GM12878 (cell line): Measurements from ENCODE around the gene DYSF. TPM values are rescaled to one million over a fixed set of nuclear protein-coding genes. Genes with fewer than 3 reads are reported as not detected.

Experiments
- ATAC-seq: fragments of 200-7000 bp; cut with Tn5 transposase; 3 replicates; pipeline ENCODE4 v1.9.1; 2020; ENCODE audit warnings: mild to moderate bottlenecking, moderate library complexity
- BruUV-seq: library from RNA; stranded (reverse); fragments of 400-500 nt; replicated peaks from 2 replicates; lab custom pipeline; 2021; lab: Mats Ljungman, UMichigan
- CTCF ChIA-PET: fragments of 300-600 bp; sonication (Branson Sonifier 250); formaldehyde crosslinking; extraction: SDS; loops from one replicate; lab custom pipeline; 2021; ENCODE audit warnings: inconsistent platforms; lab: Yijun Ruan, JAX
- POLR2A ChIA-PET: fragments of 350-600 bp; formaldehyde crosslinking; extraction: SDS; loops from one replicate; lab custom pipeline; 2021; ENCODE audit warnings: inconsistent platforms; lab: Charles Lee
- RAD21 ChIA-PET: fragments of 300-600 bp; sonication (Branson Sonifier 250); formaldehyde crosslinking; loops from one replicate; lab custom pipeline; 2023; ENCODE audit warnings: antibody characterized with exemption; ENCODE audit not compliant: unreplicated experiment; lab: Charles Lee
- SMC1A ChIA-PET: fragments of 300-600 bp; sonication (Branson Sonifier 250); formaldehyde crosslinking; loops from one replicate; lab custom pipeline; 2023; ENCODE audit not compliant: unreplicated experiment, uncharacterized antibody; lab: Charles Lee
- DNase-seq: peaks from one replicate; pipeline ENCODE4 v3.0.0-alpha.2; 2011; ENCODE audit warnings: low read depth, low spot score
- FAIRE-seq: peaks from 3 replicates; lab custom pipeline; 2011; peaks lifted over from hg19 to GRCh38; lab: Jason Lieb, UNC
- H2AFZ ChIP-seq: 2 replicates; pipeline ENCODE4 v1.6.0; 2011; ENCODE audit warnings: low read depth, low read length, control low read depth; ENCODE audit not compliant: control insufficient read depth
- H3K27ac ChIP-seq: 2 replicates; pipeline ENCODE4 v1.5.1; 2011; ENCODE audit warnings: control low read depth; ENCODE audit not compliant: control insufficient read depth, insufficient read depth
- H3K27me3 ChIP-seq, 2 experiments: replicated peaks in 1 of 2; 2 replicates each; pipeline versions ENCODE4 v1.6.0 to v1.6.1; 2011; ENCODE audit warnings: low read length in 1 of 2; ENCODE audit not compliant: control insufficient read depth in 2 of 2, insufficient read depth in 2 of 2
- H3K36me3 ChIP-seq, 2 experiments: 2 replicates each; pipeline ENCODE4 v1.5.1; 2011; ENCODE audit warnings: low read length in 1 of 2; ENCODE audit not compliant: control insufficient read depth in 2 of 2, insufficient read depth in 2 of 2
- H3K4me1 ChIP-seq: 2 replicates; pipeline ENCODE4 v1.6.1; 2011; ENCODE audit warnings: mild to moderate bottlenecking, low read length, moderate library complexity, mixed read lengths; ENCODE audit not compliant: control insufficient read depth, insufficient read depth
- H3K4me2 ChIP-seq: 2 replicates; pipeline ENCODE4 v1.6.0; 2011; ENCODE audit warnings: control low read depth; ENCODE audit not compliant: control insufficient read depth, insufficient read depth
- H3K4me3 ChIP-seq: fragments of 200-600 bp; sonication (generic); 2 replicates; pipeline ENCODE4 v1.5.1; 2016
- H3K79me2 ChIP-seq: 2 replicates; pipeline ENCODE4 v1.6.0; 2011; ENCODE audit warnings: low read length; ENCODE audit not compliant: control insufficient read depth, insufficient read depth
- H3K9ac ChIP-seq: 2 replicates; pipeline ENCODE4 v1.8.0; 2011; ENCODE audit warnings: low read length, control low read depth, mixed read lengths; ENCODE audit not compliant: control insufficient read depth, insufficient read depth
- H3K9me3 ChIP-seq: replicated peaks from 3 replicates; pipeline ENCODE4 v1.5.1; 2011; ENCODE audit warnings: mild to moderate bottlenecking, low read length; ENCODE audit not compliant: control insufficient read depth, insufficient read depth
- H4K20me1 ChIP-seq: 2 replicates; pipeline ENCODE4 v1.6.0; 2011; ENCODE audit not compliant: control insufficient read depth, insufficient read depth
- ATF2 ChIP-seq: IDR thresholded peaks from 2 replicates; pipeline ENCODE4 v1.6.1; 2012; ENCODE audit warnings: low read length, inconsistent platforms
- BHLHE40 ChIP-seq, 2 experiments: fragments of 450-650 bp in 1 of 2; IDR thresholded peaks; 2 replicates each; pipeline ENCODE4 v1.6.1; 2011 to 2017; ENCODE audit warnings: low read depth in 2 of 2, borderline replicate concordance in 1 of 2, improper control_type of control experiment in 1 of 2, low read length in 1 of 2, mild to moderate bottlenecking in 1 of 2
- ETV6 ChIP-seq, 2 experiments: fragments of 450-650 bp in 1 of 2; IDR thresholded peaks in 1 of 2; conservative IDR thresholded peaks in 1 of 2; 2 replicates each; pipeline ENCODE4 v1.6.1; 2014; ENCODE audit warnings: antibody characterized with exemption in 1 of 2, borderline replicate concordance in 1 of 2, low read depth in 1 of 2, mild to moderate bottlenecking in 1 of 2, moderate library complexity in 1 of 2
- GABPA ChIP-seq: IDR thresholded peaks from 2 replicates; pipeline ENCODE4 v1.6.1; 2014; ENCODE audit warnings: antibody characterized with exemption, low read depth, mild to moderate bottlenecking, inconsistent platforms
- KDM1A ChIP-seq: fragments of 200-600 bp; sonication (generic); IDR thresholded peaks from 2 replicates; pipeline ENCODE4 v1.6.1; 2016; ENCODE audit warnings: borderline replicate concordance
- KLF5 ChIP-seq: fragments of 450-650 bp; IDR thresholded peaks from 2 replicates; pipeline ENCODE4 v1.6.1; 2014; ENCODE audit warnings: mild to moderate bottlenecking; ENCODE audit not compliant: partially characterized antibody
- MYB ChIP-seq: fragments of 150-350 bp; IDR thresholded peaks from 2 replicates; pipeline ENCODE4 v1.6.1; 2014; ENCODE audit warnings: mild to moderate bottlenecking, low read depth, low read length, borderline replicate concordance
- NKRF ChIP-seq: fragments of 450-650 bp; conservative IDR thresholded peaks from 2 replicates; pipeline ENCODE4 v1.6.1; 2017; ENCODE audit warnings: mild to moderate bottlenecking, moderate library complexity
- POLR2AphosphoS5 ChIP-seq: IDR thresholded peaks from 2 replicates; pipeline ENCODE4 v1.6.1; 2011; ENCODE audit warnings: mild to moderate bottlenecking, low read length, inconsistent platforms
- PRDM15 ChIP-seq: fragments of 450-650 bp; formaldehyde crosslinking; IDR thresholded peaks from 2 replicates; pipeline ENCODE4 v1.4.0; 2020; ENCODE audit warnings: mild to moderate bottlenecking, moderate library complexity
- ZNF207 ChIP-seq: fragments of 450-650 bp; IDR thresholded peaks from 2 replicates; pipeline ENCODE4 v1.6.1; 2014; ENCODE audit warnings: antibody characterized with exemption, mild to moderate bottlenecking, borderline replicate concordance
- ZNF24 ChIP-seq: fragments of 450-650 bp; IDR thresholded peaks from 2 replicates; pipeline ENCODE4 v1.6.1; 2017; ENCODE audit warnings: antibody characterized with exemption, mild to moderate bottlenecking
- WGBS: methylation state at CpG from one replicate; pipeline ENCODE4 v1.1.6; 2016; ENCODE audit warnings: low lambda C conversion rate; ENCODE audit not compliant: insufficient replicate concordance, insufficient coverage; ENCODE audit errors: missing lambda C conversion rate; 5-methylcytosine and 5-hydroxymethylcytosine counted together
- in situ Hi-C: fragments of 300-500 bp; cut with MboI; formaldehyde crosslinking; loops from 9 replicates; pipeline ENCODE4 v1.14.3; 2018; ENCODE audit warnings: mixed read lengths
- intact Hi-C: fragments of 100-400 bp; cut with micrococcal nuclease; formaldehyde crosslinking; loops from one replicate; pipeline ENCODE4 v1.14.2; 2022; ENCODE audit not compliant: unreplicated experiment
- polyA plus RNA-seq, 11 experiments: library from polyadenylated mRNA; depleted of rRNA in 4 of 11; unstranded in 6 of 11; stranded (reverse) in 5 of 11; fragments of >200 nt; fragmentation: Nextera tagmentation in 4 of 11; fragmentation: Illumina TruSeq in 1 of 11; extraction: Ambion mirVana in 4 of 11; extraction: Trizol in 1 of 11; gene quantifications; 1 replicate in 1 of 11; 2 replicates in 10 of 11; pipeline versions ENCODE4 v1.2.1 to v1.2.3, GENCODE V29; 2011 to 2016; ENCODE audit warnings: inconsistent platforms in 2 of 11, missing spikeins in 2 of 11, low read depth in 1 of 11
- total RNA-seq, 4 experiments: library from RNA; depleted of rRNA in 3 of 4; stranded (reverse); fragments of >200 nt in 3 of 4; fragmentation: Illumina TruSeq in 1 of 4; extraction: Trizol in 1 of 4; gene quantifications; 2 replicates each; pipeline versions ENCODE4 v1.2.1 to v1.2.3, GENCODE V29; 2013 to 2021
- TF ChIP-seq, protein P1 (sequence below): fragments of 450-650 bp; IDR thresholded peaks from 2 replicates; pipeline ENCODE4 v1.6.1; 2017; ENCODE audit warnings: mild to moderate bottlenecking, moderate library complexity

The DYSF gene
- total and polyA plus RNA-seq, 10 of the 15 experiments (the other 5 are each of a cell fraction or from before 2014, with no cell fraction given) = under 0.01 to 0.15 (median 0.03) TPM; not detected in 7

DNA sequence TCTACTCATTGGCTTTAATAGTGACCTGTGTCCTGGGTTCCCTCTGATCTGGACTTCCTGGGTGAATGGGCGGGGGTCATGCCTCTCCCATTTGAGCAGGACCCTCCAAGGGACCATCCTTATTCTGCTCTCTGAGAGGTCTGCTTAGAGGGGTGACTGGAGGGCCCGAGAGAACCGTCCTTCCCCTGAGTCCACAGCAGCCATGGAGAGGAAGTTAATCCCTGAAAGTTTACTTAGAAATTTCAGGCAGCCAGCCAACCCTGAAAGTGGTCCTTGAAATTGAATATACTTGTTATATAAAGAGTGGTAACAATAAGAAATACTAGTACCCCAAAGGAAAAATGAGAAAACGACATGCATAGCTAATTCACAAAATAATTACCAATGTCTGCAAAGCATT, 226.1 kb downstream of the DYSF start:
- in situ Hi-C loops = no loop called here
- H3K4me1 ChIP-seq = no peaks in the 10 kb centered on the region
- intact Hi-C loops = no loop called here
- no peak for TF ChIP-seq KLF5
- no peak for TF ChIP-seq NKRF
- no peak for TF ChIP-seq PRDM15 (CRISPR knock-in tag)
- TF ChIP-seq, protein P1, sequence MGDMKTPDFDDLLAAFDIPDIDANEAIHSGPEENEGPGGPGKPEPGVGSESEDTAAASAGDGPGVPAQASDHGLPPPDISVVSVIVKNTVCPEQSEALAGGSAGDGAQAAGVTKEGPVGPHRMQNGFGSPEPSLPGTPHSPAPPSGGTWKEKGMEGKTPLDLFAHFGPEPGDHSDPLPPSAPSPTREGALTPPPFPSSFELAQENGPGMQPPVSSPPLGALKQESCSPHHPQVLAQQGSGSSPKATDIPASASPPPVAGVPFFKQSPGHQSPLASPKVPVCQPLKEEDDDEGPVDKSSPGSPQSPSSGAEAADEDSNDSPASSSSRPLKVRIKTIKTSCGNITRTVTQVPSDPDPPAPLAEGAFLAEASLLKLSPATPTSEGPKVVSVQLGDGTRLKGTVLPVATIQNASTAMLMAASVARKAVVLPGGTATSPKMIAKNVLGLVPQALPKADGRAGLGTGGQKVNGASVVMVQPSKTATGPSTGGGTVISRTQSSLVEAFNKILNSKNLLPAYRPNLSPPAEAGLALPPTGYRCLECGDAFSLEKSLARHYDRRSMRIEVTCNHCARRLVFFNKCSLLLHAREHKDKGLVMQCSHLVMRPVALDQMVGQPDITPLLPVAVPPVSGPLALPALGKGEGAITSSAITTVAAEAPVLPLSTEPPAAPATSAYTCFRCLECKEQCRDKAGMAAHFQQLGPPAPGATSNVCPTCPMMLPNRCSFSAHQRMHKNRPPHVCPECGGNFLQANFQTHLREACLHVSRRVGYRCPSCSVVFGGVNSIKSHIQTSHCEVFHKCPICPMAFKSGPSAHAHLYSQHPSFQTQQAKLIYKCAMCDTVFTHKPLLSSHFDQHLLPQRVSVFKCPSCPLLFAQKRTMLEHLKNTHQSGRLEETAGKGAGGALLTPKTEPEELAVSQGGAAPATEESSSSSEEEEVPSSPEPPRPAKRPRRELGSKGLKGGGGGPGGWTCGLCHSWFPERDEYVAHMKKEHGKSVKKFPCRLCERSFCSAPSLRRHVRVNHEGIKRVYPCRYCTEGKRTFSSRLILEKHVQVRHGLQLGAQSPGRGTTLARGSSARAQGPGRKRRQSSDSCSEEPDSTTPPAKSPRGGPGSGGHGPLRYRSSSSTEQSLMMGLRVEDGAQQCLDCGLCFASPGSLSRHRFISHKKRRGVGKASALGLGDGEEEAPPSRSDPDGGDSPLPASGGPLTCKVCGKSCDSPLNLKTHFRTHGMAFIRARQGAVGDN = no peak
- no peak for TF ChIP-seq MYB
- TF ChIP-seq ATF2 = no peak
- TF ChIP-seq KDM1A = no peak
- no peak for TF ChIP-seq POLR2AphosphoS5
- TF ChIP-seq ZNF24 = no peak
- TF ChIP-seq GABPA = no peak
- TF ChIP-seq ETV6 (conservative IDR thresholded peaks at IDR 0.05 in 1 of 2, IDR thresholded peaks at IDR 0.05 in 1 of 2; ENCODE audit: borderline replicate concordance in 1 of 2, low read depth in 1 of 2) = no peak
- no peak for TF ChIP-seq BHLHE40 (IDR thresholded peaks at IDR 0.05; ENCODE audit: borderline replicate concordance in 1 of 2, low read depth in 2 of 2, low read length in 1 of 2)
- no peak for TF ChIP-seq ZNF207
- FAIRE-seq (no peak), DNase-seq (no peak), ATAC-seq (no peak)
- H4K20me1 ChIP-seq = no peaks in the 10 kb centered on the region
- no peak overlapping the region for H3K4me2 ChIP-seq
- BruUV-seq = no TSS peak
- H3K36me3 ChIP-seq = no peaks in the 10 kb centered on the region
- no peak overlapping the region for H2AFZ ChIP-seq
- H3K9me3 ChIP-seq = no peaks in the 10 kb centered on the region
- no peaks in the 10 kb centered on the region for H3K79me2 ChIP-seq
- ChIA-PET SMC1A (no interaction called here), RAD21 (no interaction called here), CTCF (no interaction called here), POLR2A (no interaction called here)
- H3K27me3 ChIP-seq = peaks cover 0 to 2% of the 10 kb centered on the region in 2 experiments; a peak in 2 of 4 replicates
- H3K9ac ChIP-seq = no peak overlapping the region
- 0% methylated on average over 4 of the region's 4 CpGs for WGBS
- no peak overlapping the region for H3K27ac ChIP-seq
- no peak overlapping the region for H3K4me3 ChIP-seq
